ENCODE results near the gene KIF16B.

DNA sequence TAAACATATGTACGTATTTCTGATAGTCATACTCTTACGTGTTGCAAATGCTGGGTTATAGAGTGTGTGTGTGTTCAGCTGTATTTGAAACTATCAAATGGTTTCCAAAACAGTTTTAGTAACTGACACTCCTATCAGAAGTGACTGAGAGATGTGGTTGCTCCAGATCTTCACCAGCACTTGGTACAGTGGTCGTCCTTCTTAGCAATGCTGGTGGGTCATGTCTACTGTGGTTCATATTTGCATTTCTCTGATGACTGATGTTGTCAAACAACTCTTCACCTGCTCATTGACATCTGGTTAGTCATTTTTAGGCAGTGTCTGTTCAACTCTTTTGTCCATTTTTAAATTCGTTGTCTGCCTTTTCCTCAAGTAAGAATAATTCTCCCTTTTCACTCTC, 259.3 kb downstream of the KIF16B start:
- TF ChIP-seq, protein P1, sequence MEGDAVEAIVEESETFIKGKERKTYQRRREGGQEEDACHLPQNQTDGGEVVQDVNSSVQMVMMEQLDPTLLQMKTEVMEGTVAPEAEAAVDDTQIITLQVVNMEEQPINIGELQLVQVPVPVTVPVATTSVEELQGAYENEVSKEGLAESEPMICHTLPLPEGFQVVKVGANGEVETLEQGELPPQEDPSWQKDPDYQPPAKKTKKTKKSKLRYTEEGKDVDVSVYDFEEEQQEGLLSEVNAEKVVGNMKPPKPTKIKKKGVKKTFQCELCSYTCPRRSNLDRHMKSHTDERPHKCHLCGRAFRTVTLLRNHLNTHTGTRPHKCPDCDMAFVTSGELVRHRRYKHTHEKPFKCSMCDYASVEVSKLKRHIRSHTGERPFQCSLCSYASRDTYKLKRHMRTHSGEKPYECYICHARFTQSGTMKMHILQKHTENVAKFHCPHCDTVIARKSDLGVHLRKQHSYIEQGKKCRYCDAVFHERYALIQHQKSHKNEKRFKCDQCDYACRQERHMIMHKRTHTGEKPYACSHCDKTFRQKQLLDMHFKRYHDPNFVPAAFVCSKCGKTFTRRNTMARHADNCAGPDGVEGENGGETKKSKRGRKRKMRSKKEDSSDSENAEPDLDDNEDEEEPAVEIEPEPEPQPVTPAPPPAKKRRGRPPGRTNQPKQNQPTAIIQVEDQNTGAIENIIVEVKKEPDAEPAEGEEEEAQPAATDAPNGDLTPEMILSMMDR (IDR thresholded peaks at IDR 0.05) = no peak
- TF ChIP-seq POLR2A (IDR thresholded peaks at IDR 0.05) = no peak
